Peyer's patch (tissue), 4 donors: ENCODE data around the gene HEPN1. TPM values are rescaled to one million over a fixed set of nuclear protein-coding genes. Genes with fewer than 3 reads are reported as not detected.

Experiments used
- DNase-seq, 3 donors: peaks; one replicate each; pipeline ENCODE4 v3.0.0-alpha.2; 2017 to 2019
- H3K27ac ChIP-seq, 4 donors: fragments of 200-600 bp; sonication (generic); one replicate each; pipeline ENCODE4 v1.5.1; 2016 to 2019
- H3K27me3 ChIP-seq, 2 donors: fragments of 200-600 bp; sonication (generic); one replicate each; pipeline ENCODE4 v1.5.1; 2019
- H3K36me3 ChIP-seq, 3 donors: fragments of 200-600 bp; sonication (generic); one replicate each; pipeline ENCODE4 v1.5.1; 2016 to 2019
- H3K4me1 ChIP-seq, 4 donors: fragments of 200-600 bp; sonication (generic); one replicate each; pipeline ENCODE4 v1.5.1; 2016 to 2019
- H3K4me3 ChIP-seq, 4 donors: fragments of 200-600 bp; sonication (generic); 1 replicate in 3 of 4; 2 replicates in 1 of 4; pipeline ENCODE4 v1.5.1; 2016 to 2019; ENCODE audit warnings: mild to moderate bottlenecking in 1 of 4
- H3K9me3 ChIP-seq, 4 donors: fragments of 200-600 bp; sonication (generic); one replicate each; pipeline ENCODE4 v1.5.1; 2016 to 2019; ENCODE audit warnings: mild to moderate bottlenecking in 1 of 4
- CTCF ChIP-seq, 6 experiments: fragments of 450-650 bp in 4 of 6; fragments of 200-600 bp in 2 of 6; sonication (generic) in 1 of 6; IDR thresholded peaks; one replicate each; pipeline ENCODE4 v1.5.1; 2017 to 2019; ENCODE audit warnings: antibody characterized with exemption in 6 of 6, mild to moderate bottlenecking in 3 of 6, moderate library complexity in 1 of 6
- POLR2A ChIP-seq, 2 donors: fragments of 450-650 bp; IDR thresholded peaks; one replicate each; pipeline ENCODE4 v1.5.1; 2017; ENCODE audit warnings: antibody characterized with exemption in 2 of 2, mild to moderate bottlenecking in 2 of 2, moderate library complexity in 2 of 2
- total RNA-seq, 4 donors: library from RNA; depleted of rRNA; stranded (reverse); fragments of >200 nt; gene quantifications; one replicate each; pipeline ENCODE4 v1.1.0, GENCODE V29; 2016

The HEPN1 gene
- total RNA-seq, 4 donors from 2014 or later, result not detected

DNA sequence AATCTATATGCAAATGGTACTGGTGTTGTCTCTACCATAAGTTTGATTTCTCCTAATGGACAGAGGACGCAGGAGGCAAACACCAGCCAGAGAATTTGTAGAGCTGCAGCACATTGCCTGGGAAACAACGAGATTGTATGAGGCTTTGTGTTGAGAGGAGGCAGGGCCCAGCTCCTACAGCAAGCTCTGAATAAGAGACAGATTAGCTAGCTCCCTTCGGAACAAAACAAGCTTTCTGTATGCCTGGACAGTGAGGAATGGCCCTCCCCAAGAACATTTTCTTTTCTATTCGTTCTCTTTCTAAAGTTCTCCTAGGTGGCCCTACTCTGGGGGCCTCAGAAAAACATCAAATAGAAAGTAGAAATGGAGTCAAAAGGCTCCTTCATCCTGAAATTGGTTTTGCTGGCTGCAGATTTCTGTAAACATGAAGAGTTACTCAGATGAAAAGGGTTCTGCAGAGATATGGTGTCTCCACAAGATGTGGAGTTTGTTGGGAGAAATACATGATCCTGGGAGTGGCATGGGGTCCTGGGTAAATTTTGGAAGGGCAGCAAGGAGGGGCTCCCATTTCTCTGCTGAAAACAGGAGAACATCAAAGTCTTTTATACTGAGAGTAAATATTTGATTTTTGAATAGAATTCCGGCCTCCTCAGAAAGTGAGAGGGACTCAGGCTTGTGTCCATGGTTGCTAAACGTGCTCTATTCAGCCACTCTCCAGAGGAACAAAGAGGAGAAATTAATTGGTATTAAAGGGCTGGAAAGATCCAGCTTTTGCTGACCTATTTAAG is 23.6 kb downstream of the HEPN1 start:
- H3K4me1 ChIP-seq, result no peaks in the 10 kb centered on the region
- TF ChIP-seq POLR2A (IDR thresholded peaks at IDR 0.05), result no peak
- TF ChIP-seq CTCF (IDR thresholded peaks at IDR 0.05), result no peak
- H3K4me3 ChIP-seq, result no peak overlapping the region
- no peak overlapping the region for H3K27ac ChIP-seq
- H3K9me3 ChIP-seq, result no peaks in the 10 kb centered on the region
- H3K36me3 ChIP-seq, result no peaks in the 10 kb centered on the region
- no peak for DNase-seq
- no peaks in the 10 kb centered on the region for H3K27me3 ChIP-seq

GRCh38 chr11:124943254-124943616 is 24.2 kb downstream of the HEPN1 start:
- no peak for DNase-seq
- no peaks in the 10 kb centered on the region for H3K9me3 ChIP-seq
- H3K27me3 ChIP-seq, result no peaks in the 10 kb centered on the region
- TF ChIP-seq CTCF (IDR thresholded peaks at IDR 0.05) (no peak), POLR2A (IDR thresholded peaks at IDR 0.05) (no peak)
- H3K4me1 ChIP-seq, result no peaks in the 10 kb centered on the region
- no peak overlapping the region for H3K27ac ChIP-seq
- H3K36me3 ChIP-seq, result no peaks in the 10 kb centered on the region
- H3K4me3 ChIP-seq, result no peak overlapping the region

DNA sequence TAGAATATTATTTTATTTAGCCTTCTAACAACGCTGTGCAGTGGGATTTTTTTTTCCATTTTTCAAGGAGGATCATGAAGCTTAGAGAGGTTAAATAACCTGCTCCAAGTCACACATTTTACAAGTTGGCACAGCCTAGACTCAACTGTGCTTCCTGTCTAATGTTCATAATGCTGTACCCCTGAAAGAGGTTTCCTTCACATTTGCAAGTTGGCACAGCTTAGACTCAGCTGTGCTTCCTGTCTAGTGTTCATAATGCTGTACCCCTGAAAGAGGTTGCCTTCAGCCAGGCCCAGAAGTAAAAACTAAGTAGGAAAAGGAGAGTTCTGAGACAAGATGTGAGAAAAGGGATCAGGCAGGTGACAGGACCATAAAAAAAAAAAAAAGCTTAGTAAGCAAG is 24.7 kb downstream of the HEPN1 start:
- H3K36me3 ChIP-seq, result no peaks in the 10 kb centered on the region
- TF ChIP-seq POLR2A (IDR thresholded peaks at IDR 0.05) (no peak), CTCF (IDR thresholded peaks at IDR 0.05) (no peak)
- no peak overlapping the region for H3K4me3 ChIP-seq
- H3K9me3 ChIP-seq, result no peaks in the 10 kb centered on the region
- H3K27ac ChIP-seq, result no peak overlapping the region
- DNase-seq, result no peak
- H3K4me1 ChIP-seq, result no peaks in the 10 kb centered on the region
- H3K27me3 ChIP-seq, result no peaks in the 10 kb centered on the region

DNA sequence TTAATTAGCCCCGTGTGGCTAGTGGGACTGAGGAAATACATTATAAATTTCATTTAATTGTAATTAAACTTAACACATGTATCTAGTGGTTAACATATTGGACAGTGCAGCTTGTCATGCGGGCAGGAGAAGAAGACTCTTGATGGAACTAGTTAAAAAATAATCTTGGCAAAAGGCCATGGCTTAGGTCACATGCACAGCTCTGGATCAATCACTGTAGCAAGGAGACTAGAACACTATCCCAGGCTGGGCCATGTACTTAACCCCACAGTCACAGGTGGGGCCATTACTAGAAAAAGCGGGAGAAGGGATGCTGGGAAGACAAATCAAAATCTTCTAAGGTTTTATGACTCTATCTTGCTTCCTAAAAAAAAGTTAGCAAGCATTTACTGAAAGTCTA is 25.5 kb downstream of the HEPN1 start:
- no peak overlapping the region for H3K4me3 ChIP-seq
- H3K4me1 ChIP-seq, result no peaks in the 10 kb centered on the region
- no peaks in the 10 kb centered on the region for H3K9me3 ChIP-seq
- no peak for TF ChIP-seq POLR2A (IDR thresholded peaks at IDR 0.05)
- TF ChIP-seq CTCF (IDR thresholded peaks at IDR 0.05), result no peak
- H3K27ac ChIP-seq, result no peak overlapping the region
- H3K36me3 ChIP-seq, result no peaks in the 10 kb centered on the region
- no peaks in the 10 kb centered on the region for H3K27me3 ChIP-seq
- no peak for DNase-seq

DNA sequence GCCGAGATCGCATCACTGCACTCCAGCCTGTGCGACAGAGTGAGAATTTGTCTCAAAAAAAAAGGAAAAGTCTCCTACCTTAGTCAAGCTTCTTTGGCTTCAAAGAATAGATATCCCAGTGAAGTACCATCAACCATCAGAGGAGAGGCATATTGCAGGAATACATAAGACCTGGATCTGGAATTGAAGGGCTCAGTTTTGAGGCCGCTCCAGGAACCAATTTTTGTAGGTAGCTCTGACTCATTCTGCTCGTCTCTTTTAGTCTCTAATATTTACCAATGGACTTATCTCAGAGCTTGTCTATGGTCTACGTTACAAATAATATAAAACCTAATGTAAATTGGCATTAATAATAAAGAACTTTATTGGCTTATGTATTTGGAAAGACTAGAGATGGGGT is 26.8 kb downstream of the HEPN1 start:
- no peaks in the 10 kb centered on the region for H3K36me3 ChIP-seq
- H3K4me1 ChIP-seq, result no peaks in the 10 kb centered on the region
- TF ChIP-seq CTCF (IDR thresholded peaks at IDR 0.05), result no peak
- no peak for TF ChIP-seq POLR2A (IDR thresholded peaks at IDR 0.05)
- no peak overlapping the region for H3K4me3 ChIP-seq
- H3K9me3 ChIP-seq, result no peaks in the 10 kb centered on the region
- no peak for DNase-seq
- H3K27ac ChIP-seq, result no peak overlapping the region
- no peaks in the 10 kb centered on the region for H3K27me3 ChIP-seq
